DOHH2 (cell line): ENCODE results near the gene FRMD4B.

Source experiments
- CTCF ChIP-seq: fragments of 200-600 bp; sonication (generic); IDR thresholded peaks from one replicate; pipeline ENCODE4 v1.5.1; 2014; ENCODE audit warnings: antibody characterized with exemption, mild to moderate bottlenecking, low read depth, low read length; ENCODE audit not compliant: poor library complexity, severe bottlenecking
- EZH2phosphoT487 ChIP-seq: fragments of 200-600 bp; sonication (generic); IDR thresholded peaks from 2 replicates; pipeline ENCODE4 v1.6.1; 2017; ENCODE audit warnings: borderline replicate concordance, mild to moderate bottlenecking, antibody characterized with exemption, low read length, moderate library complexity, mixed read lengths

- TF ChIP-seq EZH2phosphoT487 (no peak), CTCF (no peak)
Measured at GRCh38 chr3:69200384-69201068, 185.4 kb downstream of the FRMD4B start.
